Panc1 (cell line): ENCODE results near the gene TMEM50A. TPM values are rescaled to one million over a fixed set of nuclear protein-coding genes. Genes with fewer than 3 reads are reported as not detected.
"Not testable (repeated sequence)": the region's sequence is repeated elsewhere in the genome, so short reads cannot be mapped to it uniquely, and the experiment has no call there.

Experiments
- ATAC-seq: fragments of 200-7000 bp; cut with Tn5 transposase; 2 replicates; pipeline ENCODE4 v1.9.1; 2020; ENCODE audit warnings: mild to moderate bottlenecking, moderate library complexity
- BruUV-seq: library from RNA; stranded (reverse); fragments of 400-500 nt; replicated peaks from 2 replicates; lab custom pipeline; 2021; lab: Mats Ljungman, UMichigan
- CTCF ChIA-PET: fragments of 300-600 bp; sonication (Branson Sonifier 250); formaldehyde crosslinking; loops from one replicate; lab custom pipeline; 2022; ENCODE audit warnings: antibody characterized with exemption; lab: Charles Lee
- POLR2A ChIA-PET: fragments of 300-600 bp; sonication (Branson Sonifier 250); formaldehyde crosslinking; loops from one replicate; lab custom pipeline; 2022; ENCODE audit warnings: antibody characterized with exemption; lab: Charles Lee
- DNase-seq: peaks from one replicate; pipeline ENCODE4 v3.0.0-alpha.2; 2010; ENCODE audit warnings: low read depth, low spot score
- H3K27ac ChIP-seq: 2 replicates; pipeline ENCODE4 v1.5.1; 2011; ENCODE audit warnings: mild to moderate bottlenecking, low read length, inconsistent platforms
- H3K27me3 ChIP-seq: fragments of 200-500 bp; sonication (Bioruptor generic); 2 replicates; pipeline ENCODE4 v1.6.0; 2014; ENCODE audit warnings: low read length, inconsistent platforms; ENCODE audit not compliant: control insufficient read depth, insufficient read depth
- H3K36me3 ChIP-seq: fragments of 200-500 bp; sonication (Bioruptor generic); 2 replicates; pipeline ENCODE4 v1.5.1; 2014; ENCODE audit warnings: inconsistent platforms, mild to moderate bottlenecking, low read length, moderate library complexity; ENCODE audit not compliant: control insufficient read depth, insufficient read depth
- H3K4me1 ChIP-seq: 2 replicates; pipeline ENCODE4 v1.5.1; 2011; ENCODE audit warnings: inconsistent platforms, mild to moderate bottlenecking, low read length, moderate library complexity; ENCODE audit not compliant: control insufficient read depth, insufficient read depth
- H3K4me3 ChIP-seq, 2 experiments: 2 replicates each; pipeline ENCODE4 v1.5.1; 2011 to 2012; ENCODE audit warnings: low read depth in 2 of 2, low read length in 2 of 2, mild to moderate bottlenecking in 2 of 2, inconsistent platforms in 1 of 2, moderate library complexity in 1 of 2
- H3K9me3 ChIP-seq: fragments of 200-500 bp; sonication (Bioruptor generic); 2 replicates; pipeline ENCODE4 v1.5.1; 2014; ENCODE audit warnings: low read depth, mild to moderate bottlenecking, inconsistent platforms, low read length, moderate library complexity; ENCODE audit not compliant: control insufficient read depth, insufficient read depth
- CTCF ChIP-seq: fragments of 450-650 bp; IDR thresholded peaks from 2 replicates; pipeline ENCODE4 v1.5.1; 2017; ENCODE audit warnings: mild to moderate bottlenecking
- POLR2AphosphoS5 ChIP-seq: IDR thresholded peaks from 2 replicates; pipeline ENCODE4 v1.6.1; 2012; ENCODE audit warnings: mild to moderate bottlenecking, low read depth, low read length, moderate library complexity
- SIN3A ChIP-seq: IDR thresholded peaks from 2 replicates; pipeline ENCODE4 v1.6.1; 2012; ENCODE audit warnings: low read depth, mild to moderate bottlenecking, low read length, moderate library complexity, borderline replicate concordance; ENCODE audit not compliant: insufficient read depth
- TCF7L2 ChIP-seq: IDR thresholded peaks from 2 replicates; pipeline ENCODE4 v1.6.1; 2011; ENCODE audit warnings: mild to moderate bottlenecking, low read depth, low read length, inconsistent platforms
- in situ Hi-C: cut with HindIII; loops from 2 replicates; pipeline ENCODE4 v1.10.0; 2016; ENCODE audit warnings: low sequenced_read_pairs, low pct_unique_long_range_greater_than_20kb
- intact Hi-C: fragments of 100-400 bp; cut with micrococcal nuclease; formaldehyde crosslinking; loops from one replicate; pipeline ENCODE4 v1.10.0; 2022; ENCODE audit not compliant: unreplicated experiment
- total RNA-seq: library from RNA; stranded (reverse); gene quantifications from one replicate; pipeline ENCODE4 v1.2.1, GENCODE V29; 2021; ENCODE audit not compliant: unreplicated experiment
- TF ChIP-seq, protein P1 (sequence below), 2 experiments: IDR thresholded peaks; 2 replicates each; pipeline ENCODE4 v1.6.1; 2011 to 2012; ENCODE audit warnings: low read depth in 2 of 2, control low read depth in 1 of 2, low read length in 1 of 2, mild to moderate bottlenecking in 1 of 2, moderate library complexity in 1 of 2; ENCODE audit not compliant: insufficient read depth in 1 of 2

The TMEM50A gene
- total RNA-seq, 1 experiment from 2014 or later: 124 TPM

DNA sequence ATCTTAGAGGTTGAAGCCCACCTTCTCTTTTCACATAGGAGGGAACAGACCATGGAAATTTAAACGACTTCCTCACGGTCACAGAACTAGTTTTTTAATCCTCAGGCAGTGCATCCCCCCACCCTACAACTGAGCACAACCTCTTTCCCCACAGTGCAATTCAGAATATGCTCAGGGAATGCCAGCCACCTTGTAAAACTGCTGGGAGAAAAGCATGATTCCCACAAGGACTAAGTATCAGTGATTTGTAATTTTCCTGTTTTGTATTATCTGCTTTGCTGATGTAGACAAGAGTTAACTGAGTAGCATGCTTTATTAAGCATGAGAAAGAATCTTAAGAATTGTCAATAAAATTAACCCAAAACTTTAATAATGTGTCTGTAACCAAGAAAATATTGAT lies 23.8 kb downstream of the TMEM50A start:
- POLR2A ChIA-PET: no interaction called here
- intact Hi-C loops (no loop called here), in situ Hi-C loops (no loop called here)
- Histone ChIP-seq H3K4me3 (no peak overlapping the region), H3K27ac (no peak overlapping the region), H3K36me3 (peaks cover 8% of the 10 kb centered on the region), H3K9me3 (no peaks in the 10 kb centered on the region), H3K27me3 (no peaks in the 10 kb centered on the region), H3K4me1 (no peaks in the 10 kb centered on the region; the same call in 1 of the 2 replicates)
- no peak for ATAC-seq
- CTCF ChIA-PET: no interaction called here
- BruUV-seq: no TSS peak
- no peak for DNase-seq
- TF ChIP-seq POLR2AphosphoS5: no peak
- TF ChIP-seq TCF7L2: no peak
- TF ChIP-seq, protein P1, sequence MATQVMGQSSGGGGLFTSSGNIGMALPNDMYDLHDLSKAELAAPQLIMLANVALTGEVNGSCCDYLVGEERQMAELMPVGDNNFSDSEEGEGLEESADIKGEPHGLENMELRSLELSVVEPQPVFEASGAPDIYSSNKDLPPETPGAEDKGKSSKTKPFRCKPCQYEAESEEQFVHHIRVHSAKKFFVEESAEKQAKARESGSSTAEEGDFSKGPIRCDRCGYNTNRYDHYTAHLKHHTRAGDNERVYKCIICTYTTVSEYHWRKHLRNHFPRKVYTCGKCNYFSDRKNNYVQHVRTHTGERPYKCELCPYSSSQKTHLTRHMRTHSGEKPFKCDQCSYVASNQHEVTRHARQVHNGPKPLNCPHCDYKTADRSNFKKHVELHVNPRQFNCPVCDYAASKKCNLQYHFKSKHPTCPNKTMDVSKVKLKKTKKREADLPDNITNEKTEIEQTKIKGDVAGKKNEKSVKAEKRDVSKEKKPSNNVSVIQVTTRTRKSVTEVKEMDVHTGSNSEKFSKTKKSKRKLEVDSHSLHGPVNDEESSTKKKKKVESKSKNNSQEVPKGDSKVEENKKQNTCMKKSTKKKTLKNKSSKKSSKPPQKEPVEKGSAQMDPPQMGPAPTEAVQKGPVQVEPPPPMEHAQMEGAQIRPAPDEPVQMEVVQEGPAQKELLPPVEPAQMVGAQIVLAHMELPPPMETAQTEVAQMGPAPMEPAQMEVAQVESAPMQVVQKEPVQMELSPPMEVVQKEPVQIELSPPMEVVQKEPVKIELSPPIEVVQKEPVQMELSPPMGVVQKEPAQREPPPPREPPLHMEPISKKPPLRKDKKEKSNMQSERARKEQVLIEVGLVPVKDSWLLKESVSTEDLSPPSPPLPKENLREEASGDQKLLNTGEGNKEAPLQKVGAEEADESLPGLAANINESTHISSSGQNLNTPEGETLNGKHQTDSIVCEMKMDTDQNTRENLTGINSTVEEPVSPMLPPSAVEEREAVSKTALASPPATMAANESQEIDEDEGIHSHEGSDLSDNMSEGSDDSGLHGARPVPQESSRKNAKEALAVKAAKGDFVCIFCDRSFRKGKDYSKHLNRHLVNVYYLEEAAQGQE (IDR thresholded peaks at IDR 0.05; ENCODE audit: insufficient read depth in 1 of 2, low read depth in 2 of 2, low read length in 1 of 2): no peak
- no peak for TF ChIP-seq SIN3A
- TF ChIP-seq CTCF: no peak

DNA sequence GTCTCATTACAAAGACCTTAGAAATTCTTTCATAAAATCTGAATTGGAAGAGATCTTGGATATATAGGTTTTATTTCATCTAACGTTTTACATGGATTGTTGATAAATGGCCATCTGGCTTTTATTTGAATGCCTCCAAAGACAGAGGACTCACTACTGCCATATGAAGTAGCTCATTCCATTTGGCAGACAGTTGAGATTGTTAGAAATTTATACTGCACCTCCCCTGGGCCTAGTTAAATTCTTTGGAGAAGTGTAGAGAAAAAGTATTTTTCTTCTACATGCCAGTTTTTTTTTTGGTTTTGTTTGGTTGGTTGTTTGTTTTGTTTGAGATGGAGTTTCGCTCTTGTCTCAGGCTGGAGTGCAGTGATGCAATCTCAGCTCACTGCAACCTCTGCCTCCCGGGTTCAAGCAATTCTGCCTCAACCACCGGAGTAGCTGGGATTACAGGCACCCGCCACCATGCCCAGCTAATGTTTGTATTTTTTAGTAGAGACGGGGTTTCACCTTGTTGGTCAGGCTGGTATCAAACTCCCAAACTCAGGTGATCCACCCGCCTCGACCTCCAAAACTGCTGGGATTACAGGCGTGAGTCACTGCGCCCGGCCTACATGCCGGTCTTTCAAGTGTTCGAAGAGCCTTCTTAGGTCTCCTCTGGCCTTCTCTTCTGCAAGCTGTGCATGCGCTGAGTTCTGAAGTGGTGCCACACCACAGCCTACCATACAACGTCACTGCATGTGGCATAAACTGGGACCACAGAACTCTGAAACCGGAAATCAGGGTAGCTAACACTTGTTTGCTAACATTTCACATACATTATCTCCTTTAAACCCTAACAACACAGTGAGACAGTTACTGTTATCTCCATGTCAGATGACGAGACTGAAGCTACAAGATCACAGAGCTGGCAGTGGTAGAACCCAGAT lies 24.8 kb downstream of the TMEM50A start:
- H3K27ac ChIP-seq, CTCF ChIA-PET, DNase-seq, in situ Hi-C loops, H3K4me3 ChIP-seq, POLR2A ChIA-PET, BruUV-seq, H3K36me3 ChIP-seq, H3K9me3 ChIP-seq, H3K4me1 ChIP-seq, intact Hi-C loops, ATAC-seq, H3K27me3 ChIP-seq: not testable (repeated sequence)

- in situ Hi-C loops: no loop called here
- ChIA-PET CTCF (no interaction called here), POLR2A (no interaction called here)
- TF ChIP-seq, protein P1 (IDR thresholded peaks at IDR 0.05; ENCODE audit: insufficient read depth in 1 of 2, low read depth in 2 of 2, low read length in 1 of 2): no peak
- TF ChIP-seq TCF7L2 (no peak), SIN3A (no peak), POLR2AphosphoS5 (no peak), CTCF (no peak)
- ATAC-seq (no peak), DNase-seq (no peak)
- no peak overlapping the region for H3K4me3 ChIP-seq
- no TSS peak for BruUV-seq
- intact Hi-C loops: no loop called here
- no peaks in the 10 kb centered on the region for H3K36me3 ChIP-seq
- H3K27me3 ChIP-seq: no peaks in the 10 kb centered on the region
- H3K9me3 ChIP-seq: no peaks in the 10 kb centered on the region
- no peaks in the 10 kb centered on the region for H3K4me1 ChIP-seq
- no peak overlapping the region for H3K27ac ChIP-seq
These were observed 31.1 kb downstream of the TMEM50A start for GRCh38 chr1:25369241-25369640.
